Stimulated activated CD8-positive, alpha-beta memory T cell treated with anti-CD3 and anti-CD28 coated beads, Interleukin-12 subunit alpha, Interleukin-12 subunit beta, amount 100 ng/mL, for 24 hours (primary cell): ENCODE results near the gene CHD2.

ENCODE experiments used
- DNase-seq: peaks from one replicate; pipeline ENCODE4 v3.0.0-alpha.2; 2020; ENCODE audit errors: extremely low read depth

The CHD2 gene

GRCh38 chr15:93068581-93069199 lies 168.6 kb downstream of the CHD2 start:
- DNase-seq: no peak

GRCh38 chr15:93070132-93070531 lies 170.0 kb downstream of the CHD2 start:
- no peak for DNase-seq

DNA sequence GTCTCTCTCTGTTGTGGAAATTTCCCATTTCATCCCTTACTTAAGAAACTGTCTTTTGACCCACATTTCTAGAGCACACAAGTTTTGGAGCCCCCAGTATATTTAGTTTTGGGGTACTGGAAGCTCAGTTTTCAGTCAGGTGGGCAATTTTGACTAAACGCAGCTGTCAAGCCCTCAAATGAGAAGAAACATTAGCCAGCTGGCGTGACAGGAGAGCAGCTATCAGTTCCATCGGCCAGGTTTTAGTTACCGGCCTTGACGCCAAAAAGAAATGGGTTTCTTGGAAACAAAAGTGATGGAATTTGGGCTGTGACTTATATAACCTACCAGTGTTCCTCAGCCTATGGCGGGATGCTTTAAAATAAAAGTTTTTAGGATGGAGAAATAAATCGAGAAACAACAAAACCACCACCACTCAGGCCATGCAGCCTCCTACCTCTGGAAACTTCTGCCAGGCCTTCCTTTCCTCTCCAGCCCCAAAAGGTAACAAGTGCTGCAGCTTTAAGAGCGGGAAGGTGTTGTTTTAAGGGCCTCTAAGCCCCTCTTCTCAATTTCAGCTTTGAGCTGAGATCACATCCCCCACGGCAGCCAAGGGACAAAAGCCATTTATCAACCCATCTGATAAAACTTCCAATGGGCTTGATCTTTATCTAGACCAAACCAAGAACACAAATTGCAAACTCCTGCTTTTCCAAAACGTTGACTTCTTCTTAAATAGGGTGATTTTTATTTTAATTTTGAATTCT lies 170.6 kb downstream of the CHD2 start:
- no peak for DNase-seq

GRCh38 chr15:93071469-93071936 lies 171.4 kb downstream of the CHD2 start:
- no peak for DNase-seq

- DNase-seq: no peak
Measured at GRCh38 chr15:93072011-93072410, 171.9 kb downstream of the CHD2 start.

- DNase-seq: no peak
Measured at GRCh38 chr15:93072411-93073394, 172.6 kb downstream of the CHD2 start.

- no peak for DNase-seq
Measured at GRCh38 chr15:93073465-93073952, 173.4 kb downstream of the CHD2 start.

GRCh38 chr15:93074599-93074998 lies 174.5 kb downstream of the CHD2 start:
- no peak for DNase-seq

GRCh38 chr15:93076217-93076616 lies 176.1 kb downstream of the CHD2 start:
- no peak for DNase-seq

GRCh38 chr15:93076875-93077274 lies 176.8 kb downstream of the CHD2 start:
- DNase-seq: no peak
